Globus pallidus (tissue), 1 donor: ENCODE results near the gene RGS12.

Experiments
- DNase-seq: peaks from one replicate; pipeline ENCODE4 v3.0.0-alpha.2; 2015; ENCODE audit warnings: low spot score

Gene RGS12

GRCh38 chr4:3310301-3311094, 17.7 kb downstream of the RGS12 start:
- no peak for DNase-seq

GRCh38 chr4:3311095-3311372, 18.2 kb downstream of the RGS12 start:
- DNase-seq: no peak

GRCh38 chr4:3311489-3312171, 18.8 kb downstream of the RGS12 start:
- no peak for DNase-seq

GRCh38 chr4:3312362-3312761, 19.5 kb downstream of the RGS12 start:
- no peak for DNase-seq

- DNase-seq: no peak
Observed at GRCh38 chr4:3313139-3313538, 20.3 kb downstream of the RGS12 start.

GRCh38 chr4:3313556-3314228, 20.9 kb downstream of the RGS12 start:
- DNase-seq: no peak

- DNase-seq: no peak
Observed at GRCh38 chr4:3314706-3315260, 22.0 kb downstream of the RGS12 start.

GRCh38 chr4:3315566-3315965, 22.7 kb downstream of the RGS12 start:
- DNase-seq: no peak

- no peak for DNase-seq
Observed at GRCh38 chr4:3316146-3316545, 23.3 kb downstream of the RGS12 start.

GRCh38 chr4:3317011-3317655, 24.3 kb downstream of the RGS12 start:
- no peak for DNase-seq

GRCh38 chr4:3317656-3318211, 24.9 kb downstream of the RGS12 start:
- no peak for DNase-seq

- DNase-seq: no peak
Observed at GRCh38 chr4:3318561-3319021, 25.8 kb downstream of the RGS12 start.

- no peak for DNase-seq
Observed at GRCh38 chr4:3320361-3321023, 27.7 kb downstream of the RGS12 start.

GRCh38 chr4:3321295-3321889, 28.6 kb downstream of the RGS12 start:
- peak; percentile 70 for DNase-seq

GRCh38 chr4:3322059-3322550, 29.3 kb downstream of the RGS12 start:
- DNase-seq: peak; percentile 46

GRCh38 chr4:3323071-3323481, 30.3 kb downstream of the RGS12 start:
- DNase-seq: no peak

- DNase-seq: no peak
Observed at GRCh38 chr4:3324093-3324815, 31.4 kb downstream of the RGS12 start.

GRCh38 chr4:3328814-3329663, 36.2 kb downstream of the RGS12 start:
- DNase-seq: no peak

- no peak for DNase-seq
Observed at GRCh38 chr4:3329887-3330286, 37.1 kb downstream of the RGS12 start.
